Rectal smooth muscle tissue (tissue), 1 donor: Measurements from ENCODE around the gene COPE.

ENCODE experiments used
- H3K27ac ChIP-seq: one replicate; pipeline ENCODE4 v1.7.0; 2013; ENCODE audit warnings: low read depth, low read length, inconsistent platforms
- H3K27me3 ChIP-seq: one replicate; pipeline ENCODE4 v1.7.0; 2013; ENCODE audit warnings: low read length; ENCODE audit not compliant: control insufficient read depth, insufficient read depth
- H3K36me3 ChIP-seq: one replicate; pipeline ENCODE4 v1.7.0; 2013; ENCODE audit warnings: low read length; ENCODE audit not compliant: control insufficient read depth, insufficient read depth
- H3K4me1 ChIP-seq: one replicate; pipeline ENCODE4 v1.7.0; 2013; ENCODE audit warnings: low read length; ENCODE audit not compliant: control insufficient read depth, insufficient read depth
- H3K4me3 ChIP-seq: one replicate; pipeline ENCODE4 v1.7.0; 2013; ENCODE audit warnings: low read length
- H3K9ac ChIP-seq: one replicate; pipeline ENCODE4 v1.7.0; 2013; ENCODE audit warnings: low read length

Gene COPE

DNA sequence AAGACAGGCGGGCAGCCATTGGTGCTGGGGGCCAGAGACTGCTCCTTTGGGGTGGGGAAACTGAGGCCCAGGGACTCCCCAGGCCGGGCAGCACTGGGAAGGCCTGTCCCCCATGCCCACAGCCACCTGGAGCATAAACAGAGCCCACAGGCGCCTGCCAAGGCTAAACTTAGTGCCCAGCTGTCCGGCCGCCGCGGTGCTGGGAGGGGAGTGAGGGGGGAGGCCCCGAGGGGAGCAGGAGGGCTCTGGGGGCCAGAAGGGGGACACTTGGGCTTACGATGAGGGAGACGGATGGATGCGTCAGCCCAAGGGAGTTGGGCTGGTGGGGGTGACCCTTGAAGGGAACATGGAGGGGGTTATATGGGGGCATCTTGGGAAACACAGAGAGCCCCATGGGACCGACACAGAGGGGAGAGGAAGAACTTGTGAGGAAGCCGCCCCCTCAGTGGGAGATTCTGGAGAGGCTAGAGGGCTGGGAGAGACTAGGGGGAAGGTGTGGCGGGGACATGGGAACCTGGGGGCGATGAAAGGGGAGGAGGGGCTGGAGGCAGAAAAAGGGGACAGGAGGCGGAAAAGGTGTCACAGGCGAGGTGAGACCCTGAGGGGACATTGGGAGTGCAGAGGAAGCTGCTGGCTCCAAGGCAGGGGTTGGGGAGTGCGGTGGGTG lies 25.5 kb downstream of the COPE start:
- Histone ChIP-seq H3K9ac (no peak overlapping the region), H3K4me1 (peaks cover 3% of the 10 kb centered on the region), H3K4me3 (no peak overlapping the region), H3K27me3 (peaks cover 25% of the 10 kb centered on the region), H3K36me3 (no peaks in the 10 kb centered on the region), H3K27ac (peak overlapping the region; percentile 7)

- Histone ChIP-seq H3K27ac (no peak overlapping the region), H3K4me1 (peaks cover 2% of the 10 kb centered on the region), H3K4me3 (no peak overlapping the region), H3K27me3 (peaks cover 18% of the 10 kb centered on the region), H3K9ac (no peak overlapping the region), H3K36me3 (no peaks in the 10 kb centered on the region)
Observed at GRCh38 chr19:18889949-18890745, 29.0 kb downstream of the COPE start.

DNA sequence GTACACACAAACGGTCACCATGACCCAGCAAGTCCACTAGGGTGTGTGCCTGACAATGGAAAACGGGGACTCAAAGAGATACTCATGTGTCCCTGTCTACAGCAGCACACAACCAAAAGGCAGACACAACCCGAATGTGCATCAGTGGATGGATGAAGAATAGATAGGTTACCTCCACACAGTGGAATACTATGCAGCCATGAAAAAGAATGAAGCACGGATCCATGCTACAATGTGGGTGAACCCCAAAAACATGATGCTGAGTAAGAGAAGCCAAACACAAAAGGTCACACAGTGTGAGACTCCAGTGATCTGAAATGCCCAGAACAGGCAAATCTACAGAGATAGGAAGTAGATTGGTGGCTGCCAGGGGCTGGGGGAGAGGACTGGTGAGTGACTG lies 32.2 kb downstream of the COPE start:
- H3K4me3 ChIP-seq: no peak overlapping the region
- H3K27ac ChIP-seq: no peak overlapping the region
- no peak overlapping the region for H3K9ac ChIP-seq
- H3K27me3 ChIP-seq: no peaks in the 10 kb centered on the region
- no peaks in the 10 kb centered on the region for H3K36me3 ChIP-seq
- H3K4me1 ChIP-seq: no peaks in the 10 kb centered on the region

GRCh38 chr19:18883526-18884304 lies 35.5 kb downstream of the COPE start:
- Histone ChIP-seq H3K27ac (no peak overlapping the region), H3K4me3 (no peak overlapping the region)

DNA sequence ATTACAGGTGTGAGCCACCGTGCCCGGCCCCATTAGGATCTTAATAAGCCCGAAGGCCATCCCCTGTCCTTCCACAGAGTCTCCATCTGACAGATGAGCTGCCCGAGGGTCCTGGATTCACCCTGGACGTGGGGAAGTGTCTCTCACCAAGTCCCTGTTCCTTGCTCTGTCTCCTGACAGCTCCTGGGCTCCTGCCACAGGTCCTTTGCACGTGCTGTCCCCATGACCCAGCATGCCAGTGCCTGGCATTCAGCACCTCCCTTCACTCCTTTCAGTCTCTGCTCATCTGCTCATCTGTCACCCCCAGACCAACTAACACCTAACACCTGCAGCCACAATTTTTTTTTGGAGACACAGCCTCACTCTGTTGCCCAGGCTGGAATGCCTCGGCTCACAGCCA lies 37.7 kb downstream of the COPE start:
- Histone ChIP-seq H3K4me3 (no peak overlapping the region), H3K27me3 (no peaks in the 10 kb centered on the region), H3K4me1 (no peaks in the 10 kb centered on the region), H3K9ac (no peak overlapping the region), H3K27ac (no peak overlapping the region), H3K36me3 (no peaks in the 10 kb centered on the region)

More at GRCh38 chr19:18883526-18884304, 35.5 kb downstream of the COPE start:
- Histone ChIP-seq H3K36me3 (no peaks in the 10 kb centered on the region), H3K27me3 (no peaks in the 10 kb centered on the region), H3K9ac (no peak overlapping the region), H3K4me1 (no peaks in the 10 kb centered on the region)

- no peak overlapping the region for H3K27ac ChIP-seq
- no peaks in the 10 kb centered on the region for H3K36me3 ChIP-seq
- no peak overlapping the region for H3K4me3 ChIP-seq
- no peaks in the 10 kb centered on the region for H3K4me1 ChIP-seq
- H3K27me3 ChIP-seq: no peaks in the 10 kb centered on the region
- no peak overlapping the region for H3K9ac ChIP-seq
Observed at GRCh38 chr19:18879579-18880373, 39.4 kb downstream of the COPE start.

GRCh38 chr19:18878858-18879578 lies 40.2 kb downstream of the COPE start:
- H3K27me3 ChIP-seq: no peaks in the 10 kb centered on the region
- no peak overlapping the region for H3K4me3 ChIP-seq
- H3K4me1 ChIP-seq: no peaks in the 10 kb centered on the region
- no peak overlapping the region for H3K9ac ChIP-seq
- no peak overlapping the region for H3K27ac ChIP-seq
- no peaks in the 10 kb centered on the region for H3K36me3 ChIP-seq

DNA sequence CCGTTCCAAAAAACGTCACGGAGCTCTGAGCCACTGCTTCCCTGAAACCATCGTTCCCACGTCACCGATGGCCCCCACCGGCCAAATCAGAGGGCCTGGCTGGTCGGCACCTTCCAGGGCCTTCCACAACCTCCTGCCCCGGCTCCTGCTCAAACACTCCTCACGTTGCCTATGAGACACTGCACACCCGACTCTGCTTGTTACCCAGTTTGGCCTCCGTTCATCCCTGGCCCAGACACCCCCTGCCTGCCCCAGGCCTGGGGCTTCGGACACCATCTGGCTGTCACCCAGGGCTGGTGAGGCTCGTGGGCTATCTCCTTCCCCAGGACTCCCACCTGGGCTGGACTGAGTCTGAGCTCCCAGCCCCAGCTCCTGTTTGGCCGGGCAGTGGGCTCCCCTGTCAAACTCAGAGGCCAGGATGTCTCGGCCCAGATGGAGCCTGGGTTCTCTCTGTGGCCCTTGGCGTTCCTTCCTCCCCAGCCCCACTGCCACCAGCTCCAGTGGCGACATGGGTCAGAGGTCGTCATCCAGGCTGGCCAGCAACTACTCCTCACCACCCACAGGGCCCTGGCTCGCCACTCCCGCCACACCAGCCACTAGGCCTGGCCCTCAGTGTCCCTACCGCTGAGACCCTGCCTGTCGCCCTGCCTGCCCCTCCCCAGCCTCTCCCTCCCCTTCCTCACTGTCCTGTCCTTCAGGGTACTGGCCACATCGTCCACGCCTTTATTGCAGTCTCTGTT lies 41.0 kb downstream of the COPE start:
- H3K4me1 ChIP-seq: no peaks in the 10 kb centered on the region
- H3K9ac ChIP-seq: no peak overlapping the region
- H3K36me3 ChIP-seq: no peaks in the 10 kb centered on the region
- H3K27ac ChIP-seq: no peak overlapping the region
- H3K27me3 ChIP-seq: no peaks in the 10 kb centered on the region
- no peak overlapping the region for H3K4me3 ChIP-seq

- no peak overlapping the region for H3K27ac ChIP-seq
- no peak overlapping the region for H3K9ac ChIP-seq
- H3K27me3 ChIP-seq: no peaks in the 10 kb centered on the region
- H3K36me3 ChIP-seq: no peaks in the 10 kb centered on the region
- H3K4me3 ChIP-seq: no peak overlapping the region
- no peaks in the 10 kb centered on the region for H3K4me1 ChIP-seq
Observed at GRCh38 chr19:18876865-18877264, 42.3 kb downstream of the COPE start.

DNA sequence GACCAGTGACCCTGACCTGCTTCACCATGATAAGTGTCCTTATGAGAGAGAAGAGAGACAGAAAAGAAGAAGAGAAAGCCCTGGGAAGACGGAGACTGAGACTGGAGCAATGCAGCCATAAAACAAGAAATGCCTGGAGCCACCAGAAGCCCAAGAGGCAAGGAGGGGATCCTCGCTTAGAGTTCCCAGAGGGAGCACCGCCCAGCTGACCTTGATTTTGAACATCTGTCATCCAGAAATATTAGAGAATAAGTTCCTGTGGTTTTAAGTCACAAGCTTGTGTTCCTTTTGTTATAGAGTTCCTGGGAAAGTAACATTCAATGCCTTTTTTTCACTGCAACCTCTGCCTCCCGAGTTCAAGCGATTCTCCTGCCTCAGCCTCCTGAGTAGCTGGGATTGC lies 43.5 kb downstream of the COPE start:
- no peaks in the 10 kb centered on the region for H3K36me3 ChIP-seq
- H3K27ac ChIP-seq: no peak overlapping the region
- no peak overlapping the region for H3K4me3 ChIP-seq
- H3K4me1 ChIP-seq: no peaks in the 10 kb centered on the region
- H3K27me3 ChIP-seq: no peaks in the 10 kb centered on the region
- H3K9ac ChIP-seq: no peak overlapping the region

DNA sequence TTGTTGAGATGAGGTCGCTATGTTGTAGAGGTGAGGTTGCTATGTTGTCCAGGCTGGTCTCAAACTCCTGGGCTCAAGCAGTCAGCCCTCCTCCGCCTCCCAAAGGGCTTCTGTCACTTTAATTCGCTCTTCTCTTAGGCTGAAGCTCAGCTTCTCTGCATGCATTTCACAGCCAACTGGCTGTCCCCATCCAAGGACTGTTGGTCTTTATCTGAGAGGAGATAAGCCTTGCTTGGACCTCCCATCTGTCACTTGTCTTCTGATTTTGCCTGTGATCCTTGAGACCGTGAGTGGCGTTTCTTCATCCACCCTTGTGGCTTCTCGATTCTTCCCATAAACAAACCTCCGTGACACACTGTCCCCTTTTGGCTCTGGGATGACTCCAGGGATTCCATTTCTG lies 47.6 kb downstream of the COPE start:
- H3K27me3 ChIP-seq: no peaks in the 10 kb centered on the region

More for the DNA sequence above, 47.6 kb downstream of the COPE start:
- Histone ChIP-seq H3K4me1 (no peaks in the 10 kb centered on the region), H3K4me3 (no peak overlapping the region), H3K9ac (no peak overlapping the region), H3K36me3 (peaks cover 11% of the 10 kb centered on the region), H3K27ac (no peak overlapping the region)
